LNCAP (cell line): ENCODE results near the gene MYO9A.

Experiments used
- TF ChIP-seq, protein P1 (sequence below): fragments of 450-650 bp; IDR thresholded peaks from 2 replicates; pipeline ENCODE4 v1.5.1; 2017; ENCODE audit warnings: mild to moderate bottlenecking

MYO9A gene

DNA sequence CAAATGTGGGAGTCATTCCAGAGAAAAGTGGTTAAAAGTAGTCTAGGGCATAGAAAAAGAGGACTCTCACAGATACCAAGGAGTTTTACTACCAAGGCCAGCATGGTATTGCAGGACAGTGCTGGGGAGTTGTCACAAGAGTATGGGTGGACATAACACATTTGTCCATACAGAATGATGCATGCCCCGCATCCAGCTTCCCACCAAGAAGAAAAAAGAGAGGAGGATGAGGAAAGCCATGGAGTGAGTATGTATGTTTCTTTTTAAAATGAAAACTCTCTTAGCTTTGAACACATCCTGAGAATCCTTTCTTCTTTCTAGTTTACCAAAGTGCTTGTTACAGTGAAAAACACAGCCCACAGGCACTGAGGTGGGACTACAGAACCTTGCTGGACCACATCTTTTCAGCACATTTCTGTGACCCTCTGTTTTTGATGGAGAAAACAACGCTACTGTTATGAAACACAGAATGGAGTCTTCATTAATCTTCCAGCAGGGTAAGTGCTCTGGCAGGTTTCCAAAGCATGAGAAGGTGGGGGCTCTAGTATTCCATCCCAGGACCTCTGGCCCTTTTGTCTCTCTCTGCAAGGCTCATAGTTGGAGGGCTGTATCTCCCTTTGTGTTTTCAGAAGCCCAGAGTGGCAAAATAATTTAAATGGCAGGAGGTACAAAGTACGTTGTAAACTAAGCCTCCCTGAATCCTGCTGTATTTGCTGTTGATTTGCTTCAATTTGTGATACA lies 294.9 kb downstream of the MYO9A start:
- TF ChIP-seq, protein P1, sequence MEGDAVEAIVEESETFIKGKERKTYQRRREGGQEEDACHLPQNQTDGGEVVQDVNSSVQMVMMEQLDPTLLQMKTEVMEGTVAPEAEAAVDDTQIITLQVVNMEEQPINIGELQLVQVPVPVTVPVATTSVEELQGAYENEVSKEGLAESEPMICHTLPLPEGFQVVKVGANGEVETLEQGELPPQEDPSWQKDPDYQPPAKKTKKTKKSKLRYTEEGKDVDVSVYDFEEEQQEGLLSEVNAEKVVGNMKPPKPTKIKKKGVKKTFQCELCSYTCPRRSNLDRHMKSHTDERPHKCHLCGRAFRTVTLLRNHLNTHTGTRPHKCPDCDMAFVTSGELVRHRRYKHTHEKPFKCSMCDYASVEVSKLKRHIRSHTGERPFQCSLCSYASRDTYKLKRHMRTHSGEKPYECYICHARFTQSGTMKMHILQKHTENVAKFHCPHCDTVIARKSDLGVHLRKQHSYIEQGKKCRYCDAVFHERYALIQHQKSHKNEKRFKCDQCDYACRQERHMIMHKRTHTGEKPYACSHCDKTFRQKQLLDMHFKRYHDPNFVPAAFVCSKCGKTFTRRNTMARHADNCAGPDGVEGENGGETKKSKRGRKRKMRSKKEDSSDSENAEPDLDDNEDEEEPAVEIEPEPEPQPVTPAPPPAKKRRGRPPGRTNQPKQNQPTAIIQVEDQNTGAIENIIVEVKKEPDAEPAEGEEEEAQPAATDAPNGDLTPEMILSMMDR: no peak

GRCh38 chr15:71821547-71822129 lies 296.3 kb downstream of the MYO9A start:
- TF ChIP-seq, protein P1: no peak

DNA sequence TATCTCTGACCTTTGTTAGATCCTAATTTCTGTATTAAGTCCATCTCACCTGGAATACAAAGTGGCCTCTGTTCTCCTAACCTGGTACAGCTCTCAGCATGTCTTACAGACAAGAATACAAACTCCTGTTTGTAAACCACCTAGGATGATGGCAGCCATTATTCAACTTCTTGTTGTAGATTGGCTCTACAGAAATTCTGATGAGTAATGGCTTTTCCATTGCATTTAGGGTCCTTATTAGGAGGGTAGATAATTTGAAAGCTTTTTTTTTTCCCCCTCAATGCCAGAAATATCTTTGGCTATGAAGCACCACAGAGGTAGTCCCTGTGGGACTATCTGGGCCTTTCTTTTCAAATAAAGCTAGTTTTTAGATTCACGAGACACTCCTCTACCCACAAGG lies 297.8 kb downstream of the MYO9A start:
- TF ChIP-seq, protein P1: no peak

- TF ChIP-seq, protein P1: no peak
These were observed 300.6 kb downstream of the MYO9A start for GRCh38 chr15:71817351-71817750.

DNA sequence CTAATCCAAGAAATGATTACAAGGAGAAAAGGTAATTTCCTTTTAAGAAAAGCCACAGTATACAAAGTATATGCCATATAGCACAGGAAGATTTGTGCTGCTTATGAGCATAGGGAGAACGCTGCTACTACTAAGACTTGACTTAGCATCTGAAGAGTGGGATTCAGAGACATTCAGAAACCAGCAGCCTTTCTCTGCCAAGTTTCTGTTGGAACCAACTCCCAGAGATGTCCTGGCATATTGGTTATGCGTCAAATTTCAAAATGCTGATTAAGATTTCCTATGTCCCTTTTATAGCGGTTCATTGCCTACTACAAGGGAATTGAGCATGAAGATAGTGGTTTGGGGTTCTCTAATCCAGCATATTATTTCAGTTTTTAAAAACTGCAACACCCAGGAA lies 302.6 kb downstream of the MYO9A start:
- TF ChIP-seq, protein P1: no peak

DNA sequence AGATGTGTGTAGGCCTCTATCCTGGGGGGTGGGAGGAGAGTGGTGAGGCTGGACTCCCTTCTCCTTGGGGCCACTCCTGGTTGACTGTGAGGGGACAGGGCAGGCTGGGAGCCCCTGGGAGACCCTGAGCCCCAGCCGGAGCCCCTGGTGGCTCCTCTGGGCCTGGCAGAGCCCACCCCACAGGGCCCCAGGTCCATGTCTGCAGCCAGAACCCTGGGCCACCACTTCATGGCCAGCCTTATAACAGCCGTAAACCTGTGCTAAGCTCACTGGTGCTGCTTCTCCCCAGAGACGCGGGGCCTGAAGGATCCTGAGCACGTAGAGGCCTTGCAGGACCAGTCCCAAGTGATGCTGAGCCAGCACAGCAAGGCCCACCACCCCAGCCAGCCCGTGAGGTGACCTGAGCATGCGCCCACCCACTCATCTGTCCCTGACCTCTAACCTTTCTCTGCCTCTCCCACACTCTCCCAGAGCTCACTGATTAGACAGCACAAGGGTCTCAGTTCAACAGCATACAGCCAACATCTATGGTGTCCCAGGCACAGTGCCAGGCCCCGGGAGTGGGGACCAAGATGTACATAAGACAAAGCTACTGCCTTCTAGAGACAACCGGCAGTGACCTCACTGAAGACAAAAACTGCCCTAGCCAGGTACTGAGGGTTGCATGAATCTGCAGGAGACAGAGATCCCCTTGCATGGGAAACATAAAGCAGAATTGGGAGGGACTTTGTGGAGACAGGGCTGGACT lies 304.1 kb downstream of the MYO9A start:
- TF ChIP-seq, protein P1: no peak

DNA sequence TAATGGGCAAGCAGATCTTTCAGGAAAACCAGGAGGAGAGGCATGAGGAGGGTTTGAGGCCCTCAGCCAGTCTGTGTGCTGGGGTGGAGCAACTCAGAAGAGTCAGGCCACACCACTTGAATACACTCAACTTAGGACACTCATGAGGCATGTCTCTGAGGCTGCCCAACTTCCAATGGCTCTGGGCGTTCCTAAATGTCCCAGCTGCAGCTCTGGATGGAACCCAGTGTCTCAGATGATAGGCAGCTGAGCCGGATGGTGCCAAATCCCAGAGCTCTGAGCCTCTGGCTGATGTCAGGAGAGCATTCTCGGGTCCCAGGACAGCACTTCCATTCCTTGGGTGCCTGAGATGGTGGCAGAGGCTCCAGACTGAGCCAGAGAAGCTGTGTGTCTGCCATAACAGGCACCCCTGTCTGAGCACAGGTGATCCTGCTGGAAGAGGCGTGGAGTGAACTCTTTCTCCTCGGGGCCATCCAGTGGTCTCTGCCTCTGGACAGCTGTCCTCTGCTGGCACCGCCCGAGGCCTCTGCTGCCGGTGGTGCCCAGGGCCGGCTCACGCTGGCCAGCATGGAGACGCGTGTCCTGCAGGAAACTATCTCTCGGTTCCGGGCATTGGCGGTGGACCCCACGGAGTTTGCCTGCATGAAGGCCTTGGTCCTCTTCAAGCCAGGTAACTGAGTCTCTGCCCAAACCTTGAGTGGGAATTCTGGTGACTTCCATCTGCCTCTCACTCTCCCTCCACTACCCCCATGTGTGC lies 304.8 kb downstream of the MYO9A start:
- TF ChIP-seq, protein P1: no peak
